ENCODE measurements around the gene CLNK. TPM values are rescaled to one million over a fixed set of nuclear protein-coding genes. Genes with fewer than 3 reads are reported as not detected.

CLNK gene
- total and polyA plus RNA-seq, 12 donors, result 0.07 to 0.35 (median 0.26) TPM; not detected in 9

DNA sequence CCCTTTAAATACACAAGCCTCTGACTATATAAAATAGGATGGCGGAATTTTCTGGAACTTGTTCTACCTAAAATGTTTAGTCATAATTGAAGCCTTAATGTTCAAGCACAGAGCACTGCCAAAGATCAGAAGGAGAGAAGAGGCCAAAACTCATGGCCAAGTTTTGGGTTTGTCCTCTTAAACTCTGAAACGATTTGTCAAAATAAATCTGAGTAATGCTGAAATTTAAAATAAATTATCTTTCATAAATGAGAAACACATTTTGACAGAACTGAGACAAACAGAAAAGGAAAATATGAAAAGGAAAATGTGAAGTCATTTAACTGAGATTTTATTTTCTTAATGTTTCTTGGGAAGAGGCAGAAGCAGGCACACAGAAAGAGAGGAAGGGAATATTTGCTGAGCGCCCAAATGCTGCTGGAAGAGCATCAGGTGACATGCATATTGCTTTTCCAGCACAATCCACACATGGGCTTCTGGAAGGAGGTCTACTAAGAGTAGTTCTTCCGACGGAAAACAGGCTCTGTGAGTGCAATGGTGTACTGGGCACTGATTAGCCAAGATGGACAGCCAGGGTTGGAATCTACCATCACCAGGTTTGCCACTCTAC, 179.9 kb downstream of the CLNK start:
- H3K9me3 ChIP-seq (replicated peaks in 1 of 3), result no peaks in the 10 kb centered on the region
- intact Hi-C loops (cut with DNase I), result no loop called here
- no peaks in the 10 kb centered on the region for H3K4me1 ChIP-seq (replicated peaks in 1 of 2)
- no peak overlapping the region for H3K4me3 ChIP-seq
- TF ChIP-seq, protein P1, sequence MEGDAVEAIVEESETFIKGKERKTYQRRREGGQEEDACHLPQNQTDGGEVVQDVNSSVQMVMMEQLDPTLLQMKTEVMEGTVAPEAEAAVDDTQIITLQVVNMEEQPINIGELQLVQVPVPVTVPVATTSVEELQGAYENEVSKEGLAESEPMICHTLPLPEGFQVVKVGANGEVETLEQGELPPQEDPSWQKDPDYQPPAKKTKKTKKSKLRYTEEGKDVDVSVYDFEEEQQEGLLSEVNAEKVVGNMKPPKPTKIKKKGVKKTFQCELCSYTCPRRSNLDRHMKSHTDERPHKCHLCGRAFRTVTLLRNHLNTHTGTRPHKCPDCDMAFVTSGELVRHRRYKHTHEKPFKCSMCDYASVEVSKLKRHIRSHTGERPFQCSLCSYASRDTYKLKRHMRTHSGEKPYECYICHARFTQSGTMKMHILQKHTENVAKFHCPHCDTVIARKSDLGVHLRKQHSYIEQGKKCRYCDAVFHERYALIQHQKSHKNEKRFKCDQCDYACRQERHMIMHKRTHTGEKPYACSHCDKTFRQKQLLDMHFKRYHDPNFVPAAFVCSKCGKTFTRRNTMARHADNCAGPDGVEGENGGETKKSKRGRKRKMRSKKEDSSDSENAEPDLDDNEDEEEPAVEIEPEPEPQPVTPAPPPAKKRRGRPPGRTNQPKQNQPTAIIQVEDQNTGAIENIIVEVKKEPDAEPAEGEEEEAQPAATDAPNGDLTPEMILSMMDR (IDR thresholded peaks at IDR 0.05), result no peak
- TF ChIP-seq POLR2A (IDR thresholded peaks at IDR 0.05), result no peak
- no peak for DNase-seq
- 61 to 85% (median 77%) methylated on average over 5 of the region's 5 CpGs for WGBS, 4 donors
- no peaks in the 10 kb centered on the region for H3K27me3 ChIP-seq
- H3K27ac ChIP-seq, result no peak overlapping the region
- no peaks in the 10 kb centered on the region for H3K36me3 ChIP-seq (replicated peaks in 1 of 2)

GRCh38 chr4:10502717-10503116, 181.9 kb downstream of the CLNK start:
- H3K4me1 ChIP-seq (replicated peaks in 1 of 2), result no peaks in the 10 kb centered on the region
- no peaks in the 10 kb centered on the region for H3K9me3 ChIP-seq (replicated peaks in 1 of 3)
- no peak overlapping the region for H3K4me3 ChIP-seq
- 83 to 94% (median 93%) methylated on average over 5 of the region's 5 CpGs for WGBS, 4 donors
- TF ChIP-seq POLR2A (IDR thresholded peaks at IDR 0.05), result no peak
- TF ChIP-seq, protein P1 (IDR thresholded peaks at IDR 0.05), result no peak
- H3K36me3 ChIP-seq (replicated peaks in 1 of 2), result no peaks in the 10 kb centered on the region
- H3K27me3 ChIP-seq, result no peaks in the 10 kb centered on the region
- intact Hi-C loops (cut with DNase I), result no loop called here
- DNase-seq, result no peak
- no peak overlapping the region for H3K27ac ChIP-seq

- no peaks in the 10 kb centered on the region for H3K9me3 ChIP-seq (replicated peaks in 1 of 3)
- TF ChIP-seq POLR2A (IDR thresholded peaks at IDR 0.05), result no peak
- TF ChIP-seq, protein P1 (IDR thresholded peaks at IDR 0.05), result no peak
- WGBS, 4 donors, result 64 to 74% (median 72%) methylated on average over 6 of the region's 6 CpGs
- no peaks in the 10 kb centered on the region for H3K4me1 ChIP-seq (replicated peaks in 1 of 2)
- intact Hi-C loops (cut with DNase I), result no loop called here
- no peak overlapping the region for H3K4me3 ChIP-seq
- no peak for DNase-seq
- H3K27ac ChIP-seq, result no peak overlapping the region
- no peaks in the 10 kb centered on the region for H3K27me3 ChIP-seq
- H3K36me3 ChIP-seq (replicated peaks in 1 of 2), result no peaks in the 10 kb centered on the region
These were observed 183.8 kb downstream of the CLNK start for GRCh38 chr4:10500776-10501175.

DNA sequence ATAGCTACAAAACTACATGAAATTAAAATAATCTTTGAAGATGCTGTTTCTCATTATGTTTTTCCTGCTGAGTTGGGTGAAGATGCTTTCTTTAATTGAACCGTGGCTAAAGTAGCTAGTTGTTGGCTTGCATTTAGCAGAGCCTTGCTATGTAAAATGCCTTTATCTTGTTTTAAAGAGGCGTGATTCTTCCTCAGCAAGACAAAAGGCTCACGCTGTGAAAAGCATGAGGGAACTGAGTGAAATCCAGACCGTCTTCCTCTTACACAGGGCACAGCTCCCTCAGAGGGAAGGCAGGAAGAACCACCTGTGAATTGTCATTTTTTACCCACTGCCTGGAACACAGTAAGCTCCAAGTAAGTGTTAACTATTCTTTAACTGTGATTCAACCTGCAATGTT, 188.4 kb downstream of the CLNK start:
- Histone ChIP-seq H3K27me3 (no peaks in the 10 kb centered on the region), H3K4me3 (no peak overlapping the region), H3K27ac (no peak overlapping the region), H3K9me3 (replicated peaks in 1 of 3) (no peaks in the 10 kb centered on the region), H3K36me3 (replicated peaks in 1 of 2) (no peaks in the 10 kb centered on the region), H3K4me1 (replicated peaks in 1 of 2) (no peaks in the 10 kb centered on the region)
- DNase-seq, result no peak
- intact Hi-C loops (cut with DNase I), result no loop called here
- TF ChIP-seq POLR2A (IDR thresholded peaks at IDR 0.05), result no peak
- TF ChIP-seq, protein P1 (IDR thresholded peaks at IDR 0.05), result no peak
- 69 to 74% (median 72%) methylated on average over 4 of the region's 4 CpGs for WGBS, 4 donors
